NCI-H1436 treated with DMSO at 0.1 percent for 48 hours (cell line): ENCODE results near the gene COBL.

Experiments used
- DNase-seq: peaks from one replicate; lab custom pipeline; 2025; lab: John Stamatoyannopoulos, UW

COBL gene

GRCh38 chr7:51046482-51046881 is 270.1 kb downstream of the COBL start:
- no peak for DNase-seq

GRCh38 chr7:51046103-51046466 is 270.5 kb downstream of the COBL start:
- DNase-seq: no peak

GRCh38 chr7:51045319-51046102 is 271.1 kb downstream of the COBL start:
- no peak for DNase-seq

GRCh38 chr7:51043461-51043860 is 273.1 kb downstream of the COBL start:
- no peak for DNase-seq

GRCh38 chr7:51040787-51041186 is 275.8 kb downstream of the COBL start:
- DNase-seq: no peak

GRCh38 chr7:51038573-51038972 is 278.0 kb downstream of the COBL start:
- no peak for DNase-seq

- DNase-seq: no peak
Measured at GRCh38 chr7:51035716-51036115, 280.9 kb downstream of the COBL start.

GRCh38 chr7:51034521-51035264 is 281.9 kb downstream of the COBL start:
- no peak for DNase-seq

GRCh38 chr7:51033727-51034520 is 282.7 kb downstream of the COBL start:
- DNase-seq: no peak

GRCh38 chr7:51031791-51032515 is 284.7 kb downstream of the COBL start:
- no peak for DNase-seq

- DNase-seq: no peak
Measured at GRCh38 chr7:51031216-51031615, 285.4 kb downstream of the COBL start.

- no peak for DNase-seq
Measured at GRCh38 chr7:51029701-51030191, 286.9 kb downstream of the COBL start.

GRCh38 chr7:51029131-51029530 is 287.5 kb downstream of the COBL start:
- DNase-seq: no peak

- DNase-seq: no peak
Measured at GRCh38 chr7:51027935-51028830, 288.4 kb downstream of the COBL start.

GRCh38 chr7:51027106-51027934 is 289.3 kb downstream of the COBL start:
- no peak for DNase-seq

GRCh38 chr7:51026341-51026740 is 290.3 kb downstream of the COBL start:
- DNase-seq: no peak

GRCh38 chr7:51025668-51026067 is 290.9 kb downstream of the COBL start:
- no peak for DNase-seq

GRCh38 chr7:51024867-51025266 is 291.7 kb downstream of the COBL start:
- no peak for DNase-seq

- DNase-seq: no peak
Measured at GRCh38 chr7:51023547-51023946, 293.1 kb downstream of the COBL start.

GRCh38 chr7:51022821-51023220 is 293.8 kb downstream of the COBL start:
- no peak for DNase-seq
